ENCODE measurements around the gene FAM118B.

Gene FAM118B

GRCh38 chr11:126211236-126212088, at the start of gene FAM118B, which contains the start of gene RPUSD4:
FAM118B (plus strand) TSS chr11:126211782; CDS start chr11:126235002, 23,220 bp downstream.
RPUSD4 (minus strand) TSS chr11:126211650; CDS start chr11:126211638, 12 bp downstream.
- no peak for TF ChIP-seq CTCF (IDR thresholded peaks at IDR 0.05; ENCODE audit: control insufficient read depth, extremely low read depth, insufficient read depth)

DNA sequence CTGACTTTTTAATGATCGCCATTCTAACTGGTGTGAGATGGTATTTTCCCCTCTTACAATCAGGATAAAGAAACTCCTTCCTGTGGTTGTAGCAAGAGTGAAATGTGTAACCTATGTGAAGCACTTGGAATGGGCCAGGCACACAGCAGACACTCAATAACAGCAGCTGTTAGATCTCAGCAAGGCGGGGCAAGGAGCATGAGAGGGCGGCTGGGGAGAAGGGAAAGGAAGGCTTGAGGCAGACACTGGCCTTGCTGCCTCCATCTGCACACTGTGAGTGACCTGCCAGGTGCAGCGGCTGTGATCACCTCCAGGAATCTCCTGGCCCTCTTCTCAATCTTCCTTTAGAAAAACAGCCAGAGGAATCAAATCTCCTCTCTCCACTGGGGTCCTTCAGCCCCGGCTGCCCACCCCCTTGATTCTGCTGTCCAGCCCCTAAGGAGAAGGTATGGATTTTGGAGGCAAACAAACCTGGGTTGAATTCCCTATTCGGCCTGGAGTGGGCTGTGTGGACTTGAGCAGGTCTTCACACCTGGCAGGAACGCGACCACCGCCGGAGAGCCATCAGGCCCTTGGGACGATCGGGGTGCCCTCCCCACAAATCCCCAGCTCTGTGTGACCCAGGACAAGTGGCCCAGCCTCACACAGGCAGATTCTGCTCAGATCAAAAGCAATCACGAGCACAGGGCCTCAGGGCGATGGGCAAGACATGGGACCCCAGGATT, 49.1 kb upstream of the FAM118B start:
- TF ChIP-seq CTCF (IDR thresholded peaks at IDR 0.05; ENCODE audit: control insufficient read depth, extremely low read depth, insufficient read depth): no peak
- DNase-seq (ENCODE audit: low read depth): no peak
- no peak overlapping the region for H3K4me3 ChIP-seq (ENCODE audit: low read depth, low read length)

More at GRCh38 chr11:126211236-126212088, at the start of gene FAM118B, which contains the start of gene RPUSD4:
- peak within 1 kb of the TSS; percentile 99 for H3K4me3 ChIP-seq (ENCODE audit: low read depth, low read length)
- DNase-seq (ENCODE audit: low read depth): peak; percentile 87

- no peak for TF ChIP-seq CTCF (IDR thresholded peaks at IDR 0.05; ENCODE audit: control insufficient read depth, extremely low read depth, insufficient read depth)
- H3K4me3 ChIP-seq (ENCODE audit: low read depth, low read length): no peak overlapping the region
- DNase-seq (ENCODE audit: low read depth): no peak
Measured at GRCh38 chr11:126163074-126163700, 48.4 kb upstream of the FAM118B start.

DNA sequence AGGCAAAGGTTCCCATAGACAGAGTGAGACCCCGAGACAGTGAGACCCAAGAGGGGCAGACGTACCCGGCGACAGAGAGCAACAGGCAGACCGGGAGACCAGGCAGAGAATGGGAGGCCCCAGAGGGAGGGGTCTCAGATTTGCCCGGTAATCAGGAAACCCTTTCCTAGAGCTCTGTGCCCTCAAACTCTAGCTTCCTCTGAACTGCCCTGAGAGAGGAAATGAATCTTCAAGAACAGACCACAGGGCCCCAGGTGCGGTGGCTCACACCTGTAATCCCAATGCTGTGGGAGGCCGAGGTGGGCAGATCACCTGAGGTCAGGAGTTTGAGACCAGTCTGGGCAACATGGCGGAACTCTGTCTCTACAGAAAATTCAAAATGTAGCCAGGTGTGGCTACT, 47.8 kb upstream of the FAM118B start:
- no peak overlapping the region for H3K4me3 ChIP-seq (ENCODE audit: low read depth, low read length)
- DNase-seq (ENCODE audit: low read depth): no peak
- no peak for TF ChIP-seq CTCF (IDR thresholded peaks at IDR 0.05; ENCODE audit: control insufficient read depth, extremely low read depth, insufficient read depth)

GRCh38 chr11:126164781-126165180, 46.8 kb upstream of the FAM118B start:
- TF ChIP-seq CTCF (IDR thresholded peaks at IDR 0.05; ENCODE audit: control insufficient read depth, extremely low read depth, insufficient read depth): no peak
- DNase-seq (ENCODE audit: low read depth): no peak
- H3K4me3 ChIP-seq (ENCODE audit: low read depth, low read length): no peak overlapping the region

DNA sequence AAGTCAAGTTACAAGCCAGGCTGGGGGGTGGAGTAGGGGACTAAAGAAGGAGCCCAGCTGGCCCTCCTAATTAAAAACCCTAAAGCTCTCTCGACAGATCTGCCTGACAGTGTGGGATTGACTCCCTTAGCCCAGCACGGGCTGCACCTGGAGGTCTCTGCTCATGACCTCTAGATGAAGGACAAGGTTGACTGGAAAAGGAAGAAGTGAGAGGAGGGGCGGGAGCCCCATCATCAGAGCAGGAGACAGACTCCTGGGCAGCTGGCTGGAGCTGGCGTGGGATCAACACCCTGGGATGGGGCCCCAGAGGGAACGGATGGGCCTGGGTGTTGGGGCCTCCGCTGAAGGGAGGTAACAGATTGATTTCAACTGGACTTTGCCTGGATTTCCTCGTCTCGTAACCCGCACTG, 46.3 kb upstream of the FAM118B start:
- DNase-seq (ENCODE audit: low read depth): no peak
- TF ChIP-seq CTCF (IDR thresholded peaks at IDR 0.05; ENCODE audit: control insufficient read depth, extremely low read depth, insufficient read depth): no peak
- no peak overlapping the region for H3K4me3 ChIP-seq (ENCODE audit: low read depth, low read length)

Measured in LNCaP clone FGC (cell line).